ENCODE results near the gene ZCCHC13. TPM values are rescaled to one million over a fixed set of nuclear protein-coding genes. Genes with fewer than 3 reads are reported as not detected.
A peak's percentile ranks its signal among the peaks of the same experiment; 100 is the strongest.
"Not testable (repeated sequence)": the region's sequence is repeated elsewhere in the genome, so short reads cannot be mapped to it uniquely, and the experiment has no call there.

Gene ZCCHC13
- polyA plus RNA-seq, 3 donors, result not detected

DNA sequence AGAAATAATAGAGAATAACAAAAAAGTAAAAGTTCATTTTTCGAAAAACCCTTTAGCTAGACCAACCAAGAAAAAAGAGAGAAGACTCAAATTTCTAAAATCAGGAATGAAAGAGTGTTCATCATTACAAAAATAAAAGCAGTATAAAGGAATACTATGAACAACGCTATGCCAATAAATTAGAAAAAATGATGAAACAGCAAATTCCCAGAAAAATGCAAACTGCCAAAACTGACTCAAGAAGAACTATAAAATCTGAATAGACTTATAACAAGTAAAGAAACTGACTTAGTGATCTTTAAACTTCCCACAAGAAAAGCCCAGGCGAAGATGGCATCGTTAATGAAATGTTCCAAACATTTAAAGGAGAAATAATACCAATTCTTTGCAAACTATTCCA is 3.1 kb upstream of the ZCCHC13 start:
- DNase-seq (ENCODE audit: extremely low read depth in 1 of 11, low read depth in 9 of 11, low spot score in 4 of 11), result no peak

DNA sequence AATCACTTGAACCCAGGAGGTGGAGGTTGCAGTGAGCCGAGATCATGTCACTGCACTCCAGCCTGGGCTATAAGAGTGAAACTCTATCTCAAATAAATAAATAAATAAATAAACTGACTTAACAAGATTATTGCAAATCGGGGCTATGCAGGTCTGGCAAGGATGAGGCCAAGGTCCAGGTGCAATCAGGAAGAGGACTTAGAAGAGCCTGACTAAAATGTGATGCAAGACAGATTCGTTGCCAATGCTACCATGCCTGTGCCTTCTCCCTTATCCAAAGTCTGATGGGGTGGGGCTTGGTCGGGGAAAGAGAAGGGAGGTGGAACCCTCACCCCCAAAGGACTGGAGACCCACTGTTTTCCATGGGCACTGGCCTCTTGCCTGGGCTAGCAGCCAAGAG is 14.7 kb downstream of the ZCCHC13 start:
- DNase-seq (ENCODE audit: extremely low read depth in 1 of 11, low read depth in 9 of 11, low spot score in 4 of 11), result no peak

DNA sequence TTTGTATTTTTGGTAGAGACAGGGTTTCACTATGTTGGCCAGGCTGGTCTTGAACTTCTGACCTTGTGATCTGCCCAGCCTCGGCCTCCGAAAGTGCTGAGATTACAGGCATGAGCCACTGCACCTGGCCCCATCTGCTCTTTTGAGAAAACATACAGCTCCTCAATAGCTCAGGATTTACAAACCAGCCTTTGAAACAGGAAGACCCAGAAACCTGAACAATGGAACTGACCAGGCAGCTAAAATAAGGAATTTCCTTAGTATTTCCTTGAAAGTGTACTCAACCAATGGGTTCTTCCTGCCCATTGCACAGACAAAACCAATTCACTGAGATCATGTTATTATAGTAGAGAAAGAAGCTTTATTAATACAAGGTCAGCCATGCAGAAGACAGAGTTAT is 15.3 kb downstream of the ZCCHC13 start:
- DNase-seq (ENCODE audit: extremely low read depth in 1 of 11, low read depth in 9 of 11, low spot score in 4 of 11), result not testable (repeated sequence)

DNA sequence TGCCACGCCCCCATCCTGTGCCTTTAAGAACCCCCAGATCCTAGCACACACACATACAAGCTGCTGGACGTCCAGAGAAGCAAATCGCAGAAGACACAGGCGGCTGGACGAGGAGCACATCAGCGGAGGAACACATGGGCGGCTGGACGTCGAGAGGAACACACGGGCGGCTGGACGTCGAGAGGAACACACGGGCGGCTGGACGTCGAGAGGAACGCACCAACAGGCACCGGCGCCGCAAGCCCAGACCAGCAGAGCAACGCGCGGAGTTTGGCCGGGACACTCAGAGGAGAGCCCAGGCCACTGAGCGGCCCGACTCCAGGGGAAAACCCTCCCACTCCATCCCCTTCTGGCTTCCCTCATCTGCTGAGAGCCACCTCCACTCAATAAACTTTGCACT is 17.2 kb downstream of the ZCCHC13 start:
- DNase-seq (ENCODE audit: extremely low read depth in 1 of 11, low read depth in 9 of 11, low spot score in 4 of 11), result no peak

DNA sequence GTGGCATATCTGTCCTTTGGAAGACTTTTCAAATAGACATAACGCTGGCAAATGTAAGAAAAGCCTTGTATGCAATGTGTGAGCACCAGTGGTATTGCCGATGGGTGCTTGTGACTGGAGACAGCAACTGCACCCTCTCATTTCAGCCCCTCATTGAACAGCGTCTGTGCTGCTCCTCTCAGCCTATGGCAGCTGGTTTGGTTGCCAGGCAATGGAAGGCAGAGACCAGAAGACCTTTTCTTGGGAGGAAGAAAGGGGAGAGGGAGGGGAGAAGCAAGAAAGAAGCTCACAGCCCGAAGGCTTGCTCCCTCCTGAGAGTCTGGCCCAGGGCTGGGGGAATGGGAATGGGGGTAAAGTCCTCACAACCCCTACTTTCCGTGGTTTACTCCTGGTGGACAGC is 20.2 kb downstream of the ZCCHC13 start:
- DNase-seq (ENCODE audit: extremely low read depth in 1 of 11, low read depth in 9 of 11, low spot score in 4 of 11), result no peak

DNA sequence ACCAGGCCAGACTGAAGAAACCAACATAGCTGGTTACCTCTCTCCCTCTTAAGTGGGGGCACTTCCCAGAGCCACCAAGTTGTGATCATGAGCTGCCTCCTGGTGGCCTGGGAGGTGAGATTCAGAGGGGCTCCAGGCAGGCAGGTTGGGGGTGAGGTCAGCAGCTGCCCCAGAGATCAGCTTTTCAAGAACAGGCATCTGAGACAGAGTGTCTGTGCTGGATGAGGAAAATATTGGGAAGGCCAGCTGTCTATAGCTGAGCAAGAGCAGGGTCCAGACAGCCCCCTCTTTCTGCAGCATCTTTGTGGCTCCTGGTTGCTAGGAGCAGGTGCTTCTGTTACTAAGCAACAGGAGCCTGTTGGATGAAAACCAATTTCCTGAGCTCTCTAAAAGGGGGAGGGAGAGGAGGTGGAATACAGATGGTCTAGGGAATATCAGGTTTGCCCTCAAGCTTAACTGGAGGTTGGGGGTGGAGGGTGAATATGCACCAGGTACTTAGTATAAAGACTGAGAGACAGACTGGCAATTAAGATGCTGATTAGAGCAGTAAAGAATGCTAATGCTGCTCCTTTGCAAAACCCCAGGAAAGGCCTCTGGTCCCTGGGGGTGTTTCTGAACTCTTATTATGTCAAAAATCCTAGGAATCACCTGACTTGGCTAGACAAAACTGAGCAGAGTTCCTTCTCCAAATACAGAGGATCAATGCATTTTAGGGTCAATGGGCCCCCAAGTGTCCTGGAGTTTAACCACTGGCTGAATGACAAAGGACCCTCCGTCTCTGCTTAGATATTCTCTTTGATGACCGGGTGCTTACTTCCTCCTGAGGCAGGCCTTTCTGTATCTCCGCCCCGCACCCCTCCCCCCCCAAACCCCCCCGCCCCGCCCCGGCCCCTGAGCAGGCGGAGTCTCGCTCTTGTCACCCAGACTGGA is 21.4 kb downstream of the ZCCHC13 start:
- DNase-seq (ENCODE audit: extremely low read depth in 1 of 11, low read depth in 9 of 11, low spot score in 4 of 11), result no peak

DNA sequence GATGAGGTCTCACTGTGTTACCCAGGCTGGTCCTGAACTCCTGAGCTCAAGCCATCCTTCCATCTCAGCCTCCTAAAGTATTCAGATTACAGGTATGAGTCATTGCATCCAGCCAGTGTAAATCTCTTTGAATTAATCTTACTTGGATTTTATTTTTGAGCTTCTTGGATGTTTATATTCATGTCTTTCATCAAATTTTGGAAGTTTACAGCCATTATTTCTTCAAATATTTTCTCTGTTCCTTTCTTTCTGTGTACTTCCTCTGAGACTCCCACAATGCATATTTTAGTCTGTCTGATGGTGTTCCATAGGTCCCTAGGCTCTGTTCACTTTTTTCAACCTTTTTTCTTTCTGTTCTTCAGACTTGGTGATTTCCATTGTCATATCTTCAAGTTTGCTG is 34.9 kb downstream of the ZCCHC13 start:
- DNase-seq (ENCODE audit: extremely low read depth in 1 of 11, low read depth in 9 of 11, low spot score in 4 of 11), result no peak

DNA sequence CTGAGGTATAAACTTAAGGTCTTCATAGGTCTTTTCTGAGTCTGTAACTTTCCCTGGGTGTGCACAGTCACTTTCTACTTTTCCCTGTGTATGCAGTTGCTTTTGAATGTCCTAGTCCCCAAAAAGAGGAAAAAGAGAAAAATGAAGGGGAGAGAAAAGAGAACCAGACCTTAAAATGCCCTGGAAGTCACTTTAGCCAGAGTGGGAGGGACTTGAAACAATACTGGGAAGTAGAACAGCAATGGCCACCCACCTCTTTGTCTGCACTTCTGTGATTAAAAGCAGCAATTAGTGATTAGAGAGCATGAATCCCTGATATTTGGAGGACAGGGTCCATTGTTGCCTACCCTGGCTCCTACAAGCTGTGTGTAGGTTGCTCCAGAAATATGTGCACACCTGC is 36.1 kb downstream of the ZCCHC13 start:
- no peak for DNase-seq (ENCODE audit: extremely low read depth in 1 of 11, low read depth in 9 of 11, low spot score in 4 of 11)

DNA sequence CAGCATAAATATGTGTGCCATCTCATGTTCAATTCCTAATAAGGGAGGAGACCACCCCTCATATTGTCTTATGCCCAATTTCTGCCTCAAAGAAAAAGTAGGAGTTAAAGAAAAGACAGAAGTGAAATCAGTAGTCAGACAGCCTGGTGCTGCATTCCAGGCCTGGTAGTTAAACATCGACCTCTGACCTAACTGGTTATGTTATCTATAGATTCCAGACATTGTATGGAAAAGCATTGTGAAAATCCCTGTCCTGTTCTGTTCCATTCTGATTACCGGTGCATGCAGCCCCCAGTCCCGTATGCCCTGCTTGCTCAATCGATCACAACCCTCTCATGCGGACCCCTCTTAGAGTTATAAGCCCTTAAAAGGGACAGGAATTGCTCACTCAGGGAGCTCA is 38.2 kb downstream of the ZCCHC13 start:
- not testable (repeated sequence) for DNase-seq (ENCODE audit: extremely low read depth in 1 of 11, low read depth in 9 of 11, low spot score in 4 of 11)

DNA sequence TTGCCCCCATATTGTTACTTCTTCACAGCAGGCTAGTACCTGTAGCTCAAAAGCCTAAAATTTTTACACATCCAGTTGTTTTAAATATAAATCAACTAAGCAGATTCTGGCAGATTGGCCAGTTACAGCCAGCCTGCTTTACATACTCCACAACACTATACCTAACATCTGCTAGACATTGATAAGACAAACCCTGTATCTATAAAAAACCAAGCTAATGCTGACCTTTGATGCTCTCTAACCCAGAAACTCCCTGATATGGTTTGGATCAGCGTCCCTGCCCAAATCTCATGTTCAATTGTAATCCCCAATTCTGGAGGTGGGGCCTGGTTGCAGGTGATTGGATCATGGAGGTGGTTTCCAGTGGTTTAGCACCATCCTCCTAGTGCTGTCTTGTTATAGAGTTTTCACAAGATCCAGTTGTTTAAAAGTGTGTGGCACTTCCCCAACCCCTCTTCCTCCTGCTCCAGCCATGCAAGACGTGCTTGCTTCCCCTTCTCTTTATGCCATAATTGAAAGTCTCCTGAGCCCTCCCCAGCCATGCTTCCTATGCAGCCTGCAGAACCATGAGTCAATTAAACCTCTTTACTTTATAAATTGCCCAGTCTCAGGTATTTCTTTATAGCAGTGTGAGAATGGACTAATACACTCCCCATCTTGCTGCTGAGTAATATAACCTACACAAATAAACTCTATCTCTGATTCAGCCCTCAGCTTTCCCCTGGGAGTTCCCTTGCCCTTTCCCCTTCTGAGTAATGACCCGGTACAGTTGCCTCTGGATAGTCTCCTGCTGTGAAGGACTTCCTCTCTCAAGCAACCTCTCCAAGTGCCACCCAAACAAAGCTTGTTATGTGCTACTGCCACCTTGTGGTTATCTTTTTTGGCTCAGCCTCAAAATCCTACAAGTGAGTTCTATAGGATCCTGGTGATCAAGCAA is 39.6 kb downstream of the ZCCHC13 start:
- peak in 10 of 11 donors; percentile 9 to 49 (median 32) for DNase-seq (ENCODE audit: extremely low read depth in 1 of 11, low read depth in 9 of 11, low spot score in 4 of 11)

DNA sequence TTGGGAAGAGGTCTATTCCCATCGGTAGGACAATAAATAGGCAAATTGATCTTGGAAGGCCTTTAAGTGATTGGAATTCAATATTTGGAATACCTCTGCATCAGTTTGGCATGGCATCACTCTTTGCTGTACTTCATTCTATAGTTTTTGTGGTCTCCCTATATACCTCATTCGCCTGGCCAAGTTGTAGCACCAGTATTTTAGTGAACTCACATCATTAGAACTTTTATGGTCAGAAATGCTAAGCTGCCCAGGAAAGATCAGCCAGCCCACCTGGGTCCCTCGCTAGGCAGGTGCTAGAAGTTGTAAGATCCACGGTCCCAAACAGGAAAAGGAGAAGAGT is 40.3 kb downstream of the ZCCHC13 start:
- no peak for DNase-seq (ENCODE audit: extremely low read depth in 1 of 11, low read depth in 9 of 11, low spot score in 4 of 11)

DNA sequence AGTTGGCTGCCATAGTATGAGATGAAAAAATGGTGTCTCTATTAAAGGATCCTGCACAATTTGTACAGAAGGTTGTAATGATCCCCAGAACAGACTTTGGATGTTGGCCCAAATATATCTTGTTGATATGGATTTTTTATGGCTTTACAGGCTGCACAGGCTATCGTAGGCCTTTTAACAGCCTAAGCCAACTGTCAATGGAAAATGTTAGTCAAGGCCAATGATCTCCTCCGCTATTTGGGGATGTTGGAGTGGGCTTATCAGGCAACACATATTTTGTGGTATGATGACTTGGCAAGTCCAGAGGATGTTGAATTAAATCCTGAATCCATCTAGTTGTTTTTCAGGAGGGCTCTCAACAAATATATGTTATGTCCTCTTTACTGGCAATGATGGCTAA is 42.1 kb downstream of the ZCCHC13 start:
- DNase-seq (ENCODE audit: extremely low read depth in 1 of 11, low read depth in 9 of 11, low spot score in 4 of 11), result no peak

DNA sequence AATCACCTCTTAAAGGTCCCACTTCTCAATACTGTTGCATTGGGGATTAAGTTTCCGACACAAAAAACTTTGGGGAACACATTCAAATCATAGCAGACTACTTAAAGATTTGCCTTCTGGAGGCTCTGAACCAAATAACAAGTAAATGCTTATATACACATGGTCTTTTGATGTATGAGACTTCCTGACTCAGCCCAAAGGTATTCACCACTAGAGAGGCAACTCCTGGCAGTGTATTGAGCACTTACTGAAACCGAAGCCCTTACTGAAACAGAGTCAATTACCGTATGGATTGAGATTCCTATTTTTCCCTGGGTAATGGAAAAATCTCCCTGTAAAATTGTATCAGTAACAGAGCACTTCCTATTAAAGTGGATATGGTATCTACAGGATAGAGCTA is 45.4 kb downstream of the ZCCHC13 start:
- DNase-seq (ENCODE audit: extremely low read depth in 1 of 11, low read depth in 9 of 11, low spot score in 4 of 11), result no peak

DNA sequence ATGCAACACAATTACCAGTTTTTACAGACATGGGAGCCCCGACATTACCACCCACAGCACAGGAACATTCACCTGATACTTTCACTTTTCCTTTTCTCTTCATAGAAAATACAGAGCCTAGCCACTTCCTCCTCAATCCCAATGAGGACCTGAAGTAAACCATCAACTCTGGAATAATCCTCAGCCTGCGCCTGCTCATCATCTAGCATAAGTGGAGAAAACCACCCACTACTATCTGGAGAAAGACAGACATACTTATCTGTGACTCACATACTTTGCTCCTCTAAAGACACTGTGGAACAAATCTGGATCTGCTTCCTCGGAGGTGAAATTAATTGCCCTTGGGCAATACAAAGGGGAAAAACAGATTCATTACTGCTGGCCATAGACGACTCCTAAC is 47.8 kb downstream of the ZCCHC13 start:
- no peak for DNase-seq (ENCODE audit: extremely low read depth in 1 of 11, low read depth in 9 of 11, low spot score in 4 of 11)

DNA sequence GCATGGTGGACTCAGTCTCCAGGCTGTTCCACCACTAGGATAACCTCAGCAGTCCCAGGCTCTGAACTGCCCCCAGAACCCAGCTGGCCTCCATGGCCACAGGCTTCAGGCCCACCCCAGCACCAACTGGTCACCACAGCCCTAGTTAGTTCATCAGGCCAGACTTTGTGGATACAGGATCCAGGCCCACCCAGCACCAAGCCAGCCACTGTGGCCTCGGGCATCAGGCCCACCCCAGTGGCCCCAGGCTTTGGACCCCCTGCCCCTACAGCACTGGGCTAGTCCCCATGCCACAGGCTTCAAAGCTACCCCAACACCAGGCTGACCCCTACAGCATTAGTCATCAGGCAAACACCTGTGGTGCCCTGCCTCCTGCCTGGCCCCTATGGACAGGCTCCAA is 50.0 kb downstream of the ZCCHC13 start:
- DNase-seq (ENCODE audit: extremely low read depth in 1 of 11, low read depth in 9 of 11, low spot score in 4 of 11), result no peak

Other genes with a start within 250 kb of the ZCCHC13 start
- gene SLC16A2, start 117.3 kb downstream of the ZCCHC13 start, polyA plus RNA-seq (ENCODE audit: insufficient read length in 3 of 3), result 10 to 100 TPM; 27.4 to 33.0 (median 28.8) TPM

All from renal cortex interstitium (tissue), 11 donors.